WTC11 (cell line): ENCODE data around the gene MCM6. TPM values are rescaled to one million over a fixed set of nuclear protein-coding genes. Genes with fewer than 3 reads are reported as not detected.

Experiments
- ATAC-seq: fragments of 200-7000 bp; cut with Tn5 transposase; 2 replicates; pipeline ENCODE4 v1.10.0; 2021; ENCODE audit warnings: mild to moderate bottlenecking, moderate library complexity
- CTCF ChIA-PET: fragments of 300-600 bp; sonication (Branson Sonifier 250); formaldehyde crosslinking; loops from one replicate; lab custom pipeline; 2021; ENCODE audit warnings: antibody characterized with exemption; lab: Charles Lee
- POLR2A ChIA-PET: fragments of 350-600 bp; sonication (Branson Sonifier 250); formaldehyde crosslinking; loops from one replicate; lab custom pipeline; 2021; ENCODE audit warnings: antibody characterized with exemption; lab: Charles Lee
- DNase-seq: peaks from one replicate; pipeline ENCODE4 v3.0.0; 2021; ENCODE audit warnings: low spot score
- H3K27ac Mint-ChIP-seq: 2 replicates; pipeline ENCODE4 v1.8.0; 2021; ENCODE audit warnings: mixed read lengths
- H3K27me3 Mint-ChIP-seq: 2 replicates; pipeline ENCODE4 v1.8.0; 2021; ENCODE audit warnings: low read depth, mild to moderate bottlenecking, moderate library complexity, mixed read lengths
- H3K36me3 Mint-ChIP-seq: 2 replicates; pipeline ENCODE4 v1.8.0; 2021; ENCODE audit warnings: mixed read lengths
- H3K4me1 Mint-ChIP-seq: 2 replicates; pipeline ENCODE4 v1.8.0; 2022; ENCODE audit warnings: mixed read lengths
- H3K4me3 Mint-ChIP-seq: 2 replicates; pipeline ENCODE4 v1.8.0; 2021; ENCODE audit warnings: mild to moderate bottlenecking, moderate library complexity, mixed read lengths
- H3K9me3 Mint-ChIP-seq: 2 replicates; pipeline ENCODE4 v1.8.0; 2021; ENCODE audit warnings: mixed read lengths
- CBFB ChIP-seq: sonication (generic); formaldehyde crosslinking; IDR thresholded peaks from 2 replicates; pipeline ENCODE4 v1.8.1; 2022; ENCODE audit warnings: mild to moderate bottlenecking, low read depth, missing genetic modification reagents
- ELF4 ChIP-seq: sonication (generic); formaldehyde crosslinking; IDR thresholded peaks from 2 replicates; pipeline ENCODE4 v1.8.1; 2022; ENCODE audit warnings: low read depth, mild to moderate bottlenecking, moderate library complexity, missing genetic modification reagents
- ETV6 ChIP-seq: sonication (generic); formaldehyde crosslinking; IDR thresholded peaks from 2 replicates; pipeline ENCODE4 v1.8.1; 2022; ENCODE audit warnings: mild to moderate bottlenecking, missing genetic modification reagents
- GTF2I ChIP-seq: fragments of 250-450 bp; sonication (Bioruptor Pico); conservative IDR thresholded peaks from 2 replicates; pipeline ENCODE4 v1.4.0; 2021; ENCODE audit warnings: mild to moderate bottlenecking
- IRF1 ChIP-seq: sonication (generic); formaldehyde crosslinking; IDR thresholded peaks from 2 replicates; pipeline ENCODE4 v1.8.0; 2023; ENCODE audit warnings: missing genetic modification reagents
- RORB ChIP-seq: fragments of 250-450 bp; sonication (Bioruptor Pico); IDR thresholded peaks from 2 replicates; pipeline ENCODE4 v1.9.0; 2021; ENCODE audit warnings: mild to moderate bottlenecking
- TEAD1 ChIP-seq: sonication (generic); formaldehyde crosslinking; IDR thresholded peaks from 2 replicates; pipeline ENCODE4 v1.8.0; 2022; ENCODE audit warnings: mild to moderate bottlenecking, missing genetic modification reagents
- ZNF396 ChIP-seq: fragments of 250-450 bp; sonication (Bioruptor Pico); IDR thresholded peaks from 2 replicates; pipeline ENCODE4 v1.8.0; 2021; ENCODE audit warnings: mild to moderate bottlenecking, moderate library complexity, borderline replicate concordance
- ZNF416 ChIP-seq: fragments of 250-450 bp; sonication (Bioruptor Pico); IDR thresholded peaks from 2 replicates; pipeline ENCODE4 v1.9.0; 2021; ENCODE audit warnings: mild to moderate bottlenecking, inconsistent platforms
- total RNA-seq: library from RNA; stranded (reverse); gene quantifications from 3 replicates; pipeline ENCODE4 v1.2.3, GENCODE V29; 2021
- TF ChIP-seq, protein P1 (sequence below): fragments of 250-450 bp; sonication (Bioruptor Pico); IDR thresholded peaks from 2 replicates; pipeline ENCODE4 v1.8.0; 2021; ENCODE audit warnings: mild to moderate bottlenecking
- TF ChIP-seq, protein P2 (sequence below): sonication (generic); formaldehyde crosslinking; IDR thresholded peaks from 2 replicates; pipeline ENCODE4 v1.8.0; 2022; ENCODE audit warnings: mild to moderate bottlenecking, missing genetic modification reagents
- TF ChIP-seq, protein P3 (sequence below): sonication (generic); formaldehyde crosslinking; IDR thresholded peaks from 2 replicates; pipeline ENCODE4 v1.8.1; 2023; ENCODE audit warnings: mild to moderate bottlenecking, missing genetic modification reagents
- TF ChIP-seq, protein P4 (sequence below): sonication (generic); formaldehyde crosslinking; IDR thresholded peaks from 2 replicates; pipeline ENCODE4 v1.8.1; 2023; ENCODE audit warnings: mild to moderate bottlenecking, moderate library complexity, missing genetic modification reagents
- TF ChIP-seq, protein P5 (sequence below): fragments of 250-450 bp; sonication (Bioruptor Pico); IDR thresholded peaks from 2 replicates; pipeline ENCODE4 v1.9.0; 2021; ENCODE audit warnings: moderate library complexity, mild to moderate bottlenecking, inconsistent platforms, borderline replicate concordance

Gene MCM6
- total RNA-seq, 1 experiment from 2014 or later, result 107 TPM

DNA sequence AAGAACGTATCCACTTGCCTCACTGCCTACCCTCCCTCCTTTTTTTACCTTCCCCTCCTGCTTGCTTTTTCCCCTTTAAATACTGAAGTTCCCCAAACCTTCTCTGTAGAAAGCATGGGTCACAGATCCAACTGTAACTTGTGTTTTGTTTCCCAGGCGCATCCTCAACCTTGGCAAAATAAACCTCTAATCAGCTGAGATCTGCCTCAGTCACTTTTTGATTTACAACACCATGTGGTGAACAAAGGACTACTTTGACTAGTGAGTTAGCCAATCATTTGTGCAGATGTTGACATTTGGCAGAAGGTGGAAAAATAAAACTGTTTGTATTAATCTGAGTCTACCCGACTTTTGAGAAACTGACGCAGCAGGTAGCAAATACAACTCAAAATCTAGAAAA is 23.3 kb upstream of the MCM6 start:
- Mint-ChIP-seq H3K27ac (no peak overlapping the region), H3K27me3 (no peaks in the 10 kb centered on the region)
- DNase-seq, result no peak

GRCh38 chr2:135898234-135898786 is 22.1 kb upstream of the MCM6 start:
- peaks cover 12% of the 10 kb centered on the region; the same call in 1 of the 2 replicates for H3K9me3 Mint-ChIP-seq
- TF ChIP-seq, protein P1, sequence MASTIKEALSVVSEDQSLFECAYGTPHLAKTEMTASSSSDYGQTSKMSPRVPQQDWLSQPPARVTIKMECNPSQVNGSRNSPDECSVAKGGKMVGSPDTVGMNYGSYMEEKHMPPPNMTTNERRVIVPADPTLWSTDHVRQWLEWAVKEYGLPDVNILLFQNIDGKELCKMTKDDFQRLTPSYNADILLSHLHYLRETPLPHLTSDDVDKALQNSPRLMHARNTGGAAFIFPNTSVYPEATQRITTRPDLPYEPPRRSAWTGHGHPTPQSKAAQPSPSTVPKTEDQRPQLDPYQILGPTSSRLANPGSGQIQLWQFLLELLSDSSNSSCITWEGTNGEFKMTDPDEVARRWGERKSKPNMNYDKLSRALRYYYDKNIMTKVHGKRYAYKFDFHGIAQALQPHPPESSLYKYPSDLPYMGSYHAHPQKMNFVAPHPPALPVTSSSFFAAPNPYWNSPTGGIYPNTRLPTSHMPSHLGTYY (CRISPR knock-in tag), result no peak
- TF ChIP-seq, all 79 proteins: peak for 0
- no peak overlapping the region for H3K27ac Mint-ChIP-seq
- CTCF ChIA-PET, result interaction anchor here (2.5 kb wide), 1 partner anchor 16 kb away, joined by 6 read pairs; no protein-coding TSS in a partner anchor
- H3K36me3 Mint-ChIP-seq, result no peaks in the 10 kb centered on the region
- POLR2A ChIA-PET, result no interaction called here
- ATAC-seq (no peak), DNase-seq (no peak)
- no peak overlapping the region for H3K4me3 Mint-ChIP-seq
- no peaks in the 10 kb centered on the region for H3K27me3 Mint-ChIP-seq
- peaks cover 4% of the 10 kb centered on the region for H3K4me1 Mint-ChIP-seq

More for the DNA sequence above, 23.3 kb upstream of the MCM6 start:
- Mint-ChIP-seq H3K4me1 (peaks cover 10% of the 10 kb centered on the region), H3K36me3 (no peaks in the 10 kb centered on the region), H3K9me3 (0 out of 2 replicates have a peak, but pooled peaks cover 6% of the 10 kb centered on the region), H3K4me3 (no peak overlapping the region)
- CTCF ChIA-PET, result no interaction called here
- POLR2A ChIA-PET, result no interaction called here
- TF ChIP-seq IRF1, result no peak
- no peak for ATAC-seq

- no peaks in the 10 kb centered on the region for H3K27me3 Mint-ChIP-seq
- TF ChIP-seq, protein P2, sequence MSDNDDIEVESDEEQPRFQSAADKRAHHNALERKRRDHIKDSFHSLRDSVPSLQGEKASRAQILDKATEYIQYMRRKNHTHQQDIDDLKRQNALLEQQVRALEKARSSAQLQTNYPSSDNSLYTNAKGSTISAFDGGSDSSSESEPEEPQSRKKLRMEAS, result no peak
- TF ChIP-seq ETV6 (no peak), GTF2I (CRISPR knock-in tag) (no peak), TEAD1 (CRISPR knock-in tag) (no peak), RORB (CRISPR knock-in tag) (no peak), CBFB (CRISPR knock-in tag) (no peak), ZNF416 (no peak), ZNF396 (CRISPR knock-in tag) (no peak), ELF4 (CRISPR knock-in tag) (no peak)
- TF ChIP-seq, protein P3, sequence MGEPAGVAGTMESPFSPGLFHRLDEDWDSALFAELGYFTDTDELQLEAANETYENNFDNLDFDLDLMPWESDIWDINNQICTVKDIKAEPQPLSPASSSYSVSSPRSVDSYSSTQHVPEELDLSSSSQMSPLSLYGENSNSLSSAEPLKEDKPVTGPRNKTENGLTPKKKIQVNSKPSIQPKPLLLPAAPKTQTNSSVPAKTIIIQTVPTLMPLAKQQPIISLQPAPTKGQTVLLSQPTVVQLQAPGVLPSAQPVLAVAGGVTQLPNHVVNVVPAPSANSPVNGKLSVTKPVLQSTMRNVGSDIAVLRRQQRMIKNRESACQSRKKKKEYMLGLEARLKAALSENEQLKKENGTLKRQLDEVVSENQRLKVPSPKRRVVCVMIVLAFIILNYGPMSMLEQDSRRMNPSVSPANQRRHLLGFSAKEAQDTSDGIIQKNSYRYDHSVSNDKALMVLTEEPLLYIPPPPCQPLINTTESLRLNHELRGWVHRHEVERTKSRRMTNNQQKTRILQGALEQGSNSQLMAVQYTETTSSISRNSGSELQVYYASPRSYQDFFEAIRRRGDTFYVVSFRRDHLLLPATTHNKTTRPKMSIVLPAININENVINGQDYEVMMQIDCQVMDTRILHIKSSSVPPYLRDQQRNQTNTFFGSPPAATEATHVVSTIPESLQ (CRISPR knock-in tag), result no peak
- TF ChIP-seq, protein P4, sequence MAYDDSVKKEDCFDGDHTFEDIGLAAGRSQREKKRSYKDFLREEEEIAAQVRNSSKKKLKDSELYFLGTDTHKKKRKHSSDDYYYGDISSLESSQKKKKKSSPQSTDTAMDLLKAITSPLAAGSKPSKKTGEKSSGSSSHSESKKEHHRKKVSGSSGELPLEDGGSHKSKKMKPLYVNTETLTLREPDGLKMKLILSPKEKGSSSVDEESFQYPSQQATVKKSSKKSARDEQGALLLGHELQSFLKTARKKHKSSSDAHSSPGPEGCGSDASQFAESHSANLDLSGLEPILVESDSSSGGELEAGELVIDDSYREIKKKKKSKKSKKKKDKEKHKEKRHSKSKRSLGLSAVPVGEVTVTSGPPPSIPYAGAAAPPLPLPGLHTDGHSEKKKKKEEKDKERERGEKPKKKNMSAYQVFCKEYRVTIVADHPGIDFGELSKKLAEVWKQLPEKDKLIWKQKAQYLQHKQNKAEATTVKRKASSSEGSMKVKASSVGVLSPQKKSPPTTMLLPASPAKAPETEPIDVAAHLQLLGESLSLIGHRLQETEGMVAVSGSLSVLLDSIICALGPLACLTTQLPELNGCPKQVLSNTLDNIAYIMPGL, result no peak
- TF ChIP-seq, protein P5, sequence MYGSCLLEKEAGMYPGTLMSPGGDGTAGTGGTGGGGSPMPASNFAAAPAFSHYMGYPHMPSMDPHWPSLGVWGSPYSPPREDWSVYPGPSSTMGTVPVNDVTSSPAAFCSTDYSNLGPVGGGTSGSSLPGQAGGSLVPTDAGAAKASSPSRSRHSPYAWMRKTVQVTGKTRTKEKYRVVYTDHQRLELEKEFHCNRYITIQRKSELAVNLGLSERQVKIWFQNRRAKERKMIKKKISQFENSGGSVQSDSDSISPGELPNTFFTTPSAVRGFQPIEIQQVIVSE (CRISPR knock-in tag), result no peak
- no peak for DNase-seq
- no peak overlapping the region for H3K27ac Mint-ChIP-seq
- ChIA-PET POLR2A (no interaction called here), CTCF (interaction anchor here (0.8 to 1.4 kb wide), 2 partner anchors 103 to 490 kb away, joined by 3 to 7 read pairs; no protein-coding TSS in a partner anchor)
- ATAC-seq, result no peak
- no peak overlapping the region for H3K4me3 Mint-ChIP-seq
- H3K36me3 Mint-ChIP-seq, result no peaks in the 10 kb centered on the region
- H3K9me3 Mint-ChIP-seq, result peaks cover 14% of the 10 kb centered on the region; the same call in 1 of the 2 replicates
- peaks cover 15% of the 10 kb centered on the region for H3K4me1 Mint-ChIP-seq
These were observed 18.7 kb upstream of the MCM6 start for GRCh38 chr2:135894930-135895329.
